GM21717 (cell line): ENCODE results near the gene TRIM62.
"Not testable (repeated sequence)": the region's sequence is repeated elsewhere in the genome, so short reads cannot be mapped to it uniquely, and the experiment has no call there.

Experiments
- ATAC-seq: cut with Tn5 transposase; IDR thresholded peaks from one replicate; pipeline ENCODE4 v1.9.1; 2021; ENCODE audit warnings: mild to moderate bottlenecking, moderate library complexity; ENCODE audit not compliant: unreplicated experiment

The TRIM62 gene

GRCh38 chr1:33111965-33112364 lies 69.9 kb downstream of the TRIM62 start:
- ATAC-seq, result no peak

- ATAC-seq, result no peak
These were observed 71.4 kb downstream of the TRIM62 start for GRCh38 chr1:33110477-33110876.

- not testable (repeated sequence) for ATAC-seq
These were observed 81.8 kb downstream of the TRIM62 start for GRCh38 chr1:33100119-33100415.

GRCh38 chr1:33099290-33100118 lies 82.3 kb downstream of the TRIM62 start:
- ATAC-seq, result no peak

- no peak for ATAC-seq
These were observed 83.5 kb downstream of the TRIM62 start for GRCh38 chr1:33098371-33098770.

- ATAC-seq, result no peak
These were observed 84.1 kb downstream of the TRIM62 start for GRCh38 chr1:33097762-33098161.

GRCh38 chr1:33097137-33097611 lies 84.7 kb downstream of the TRIM62 start:
- ATAC-seq, result no peak

- no peak for ATAC-seq
These were observed 85.4 kb downstream of the TRIM62 start for GRCh38 chr1:33096363-33097005.
